GM18499 (cell line): Measurements from ENCODE around the gene GAS6.

Experiments used
- ATAC-seq: cut with Tn5 transposase; IDR thresholded peaks from one replicate; pipeline ENCODE4 v1.9.1; 2021; ENCODE audit warnings: moderate number of reproducible peaks; ENCODE audit not compliant: insufficient read depth, unreplicated experiment

GAS6 gene

GRCh38 chr13:113888701-113889330 lies 24.9 kb upstream of the GAS6 start:
- ATAC-seq, result no peak

GRCh38 chr13:113887700-113888201 lies 23.9 kb upstream of the GAS6 start:
- ATAC-seq, result no peak

- ATAC-seq, result no peak
Observed at GRCh38 chr13:113886561-113887112, 22.8 kb upstream of the GAS6 start.

- no peak for ATAC-seq
Observed at GRCh38 chr13:113884821-113885220, 20.9 kb upstream of the GAS6 start.

- ATAC-seq, result no peak
Observed at GRCh38 chr13:113883921-113884804, 20.3 kb upstream of the GAS6 start.

GRCh38 chr13:113883314-113883811 lies 19.5 kb upstream of the GAS6 start:
- no peak for ATAC-seq

GRCh38 chr13:113882716-113883115 lies 18.8 kb upstream of the GAS6 start:
- no peak for ATAC-seq

GRCh38 chr13:113882267-113882630 lies 18.4 kb upstream of the GAS6 start:
- no peak for ATAC-seq

GRCh38 chr13:113881614-113882266 lies 17.9 kb upstream of the GAS6 start:
- ATAC-seq, result no peak

- ATAC-seq, result no peak
Observed at GRCh38 chr13:113880651-113881611, 17.1 kb upstream of the GAS6 start.

GRCh38 chr13:113879494-113880360 lies 15.9 kb upstream of the GAS6 start:
- ATAC-seq, result no peak

GRCh38 chr13:113879017-113879416 lies 15.1 kb upstream of the GAS6 start:
- no peak for ATAC-seq

- no peak for ATAC-seq
Observed at GRCh38 chr13:113877149-113877990, 13.5 kb upstream of the GAS6 start.

GRCh38 chr13:113876346-113877148 lies 12.7 kb upstream of the GAS6 start:
- ATAC-seq, result no peak

GRCh38 chr13:113875837-113876281 lies 12.0 kb upstream of the GAS6 start:
- ATAC-seq, result no peak

- ATAC-seq, result no peak
Observed at GRCh38 chr13:113875429-113875815, 11.5 kb upstream of the GAS6 start.
